Measurements from ENCODE around the gene IL17REL. TPM values are rescaled to one million over a fixed set of nuclear protein-coding genes. Genes with fewer than 3 reads are reported as not detected.

The IL17REL gene
- total RNA-seq, 4 donors from 2014 or later, result not detected

DNA sequence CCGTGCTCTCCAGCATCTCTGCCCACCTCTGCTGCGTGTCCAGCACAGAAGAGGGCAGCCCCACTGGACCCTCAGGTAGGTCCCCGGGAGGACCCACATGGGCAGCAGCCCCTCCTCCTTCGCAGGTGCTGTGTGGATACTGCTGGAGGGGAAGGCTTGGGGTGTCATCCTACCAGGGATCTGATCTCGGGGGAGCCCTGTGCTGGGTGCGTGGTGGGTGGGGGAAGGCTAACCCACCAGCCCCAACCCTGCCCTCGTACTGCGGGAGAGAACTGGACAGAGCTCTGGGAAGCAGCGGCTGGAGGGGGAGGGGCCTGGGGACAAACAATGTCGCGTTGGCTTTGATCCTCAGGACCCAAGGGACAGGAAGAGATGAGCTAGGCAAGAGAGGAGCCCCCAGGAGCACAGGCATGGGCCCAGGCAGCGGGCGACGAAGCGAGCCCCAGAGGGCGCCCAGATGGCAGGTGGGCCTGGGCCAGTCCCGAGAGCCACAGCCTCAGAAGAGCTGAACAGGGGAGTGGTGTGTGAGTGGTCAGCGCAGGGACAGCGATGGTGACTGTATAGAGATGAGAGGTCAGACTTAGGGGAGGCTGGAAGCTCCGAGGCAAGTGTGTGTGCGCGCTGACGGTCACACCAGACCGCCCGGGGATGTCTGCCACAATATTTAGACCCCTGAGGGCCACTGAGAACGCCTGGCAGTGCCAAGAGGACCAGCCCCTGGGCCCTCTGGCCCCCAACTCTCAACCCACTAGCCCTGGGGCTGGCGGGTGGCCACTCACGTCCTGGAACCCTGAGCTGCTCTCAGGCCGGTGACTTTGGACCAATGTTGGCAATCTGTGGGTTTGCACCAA lies 53.4 kb downstream of the IL17REL start:
- TF ChIP-seq, protein P1, sequence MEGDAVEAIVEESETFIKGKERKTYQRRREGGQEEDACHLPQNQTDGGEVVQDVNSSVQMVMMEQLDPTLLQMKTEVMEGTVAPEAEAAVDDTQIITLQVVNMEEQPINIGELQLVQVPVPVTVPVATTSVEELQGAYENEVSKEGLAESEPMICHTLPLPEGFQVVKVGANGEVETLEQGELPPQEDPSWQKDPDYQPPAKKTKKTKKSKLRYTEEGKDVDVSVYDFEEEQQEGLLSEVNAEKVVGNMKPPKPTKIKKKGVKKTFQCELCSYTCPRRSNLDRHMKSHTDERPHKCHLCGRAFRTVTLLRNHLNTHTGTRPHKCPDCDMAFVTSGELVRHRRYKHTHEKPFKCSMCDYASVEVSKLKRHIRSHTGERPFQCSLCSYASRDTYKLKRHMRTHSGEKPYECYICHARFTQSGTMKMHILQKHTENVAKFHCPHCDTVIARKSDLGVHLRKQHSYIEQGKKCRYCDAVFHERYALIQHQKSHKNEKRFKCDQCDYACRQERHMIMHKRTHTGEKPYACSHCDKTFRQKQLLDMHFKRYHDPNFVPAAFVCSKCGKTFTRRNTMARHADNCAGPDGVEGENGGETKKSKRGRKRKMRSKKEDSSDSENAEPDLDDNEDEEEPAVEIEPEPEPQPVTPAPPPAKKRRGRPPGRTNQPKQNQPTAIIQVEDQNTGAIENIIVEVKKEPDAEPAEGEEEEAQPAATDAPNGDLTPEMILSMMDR (IDR thresholded peaks at IDR 0.05; ENCODE audit: low read depth), result no peak

DNA sequence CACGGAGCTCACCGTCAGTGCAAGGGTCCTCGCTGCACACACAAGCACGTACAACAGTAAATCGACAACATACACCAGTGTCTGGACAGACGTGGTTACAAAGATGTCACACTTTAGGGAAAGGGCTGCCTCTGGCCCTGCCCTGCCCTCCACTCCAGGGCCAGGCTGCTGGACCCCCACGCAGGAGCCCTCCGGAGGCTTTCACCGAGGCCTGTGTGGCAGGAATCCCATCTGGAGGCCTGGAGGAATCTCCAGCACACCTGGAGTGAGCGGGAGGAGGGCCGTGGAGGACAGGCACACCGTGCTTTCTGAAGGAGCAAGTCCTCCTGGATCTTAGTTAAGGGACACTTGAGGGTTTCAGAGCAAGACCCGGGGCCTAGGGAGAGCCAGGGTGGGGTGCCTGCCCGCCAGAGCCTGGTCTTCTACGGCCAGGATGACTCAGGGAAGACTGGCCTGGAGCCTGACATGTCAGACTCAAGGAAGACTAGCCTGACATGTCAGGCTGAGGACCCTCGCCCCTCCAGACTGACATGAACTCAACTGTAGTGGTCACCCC lies 54.1 kb downstream of the IL17REL start:
- TF ChIP-seq, protein P1 (IDR thresholded peaks at IDR 0.05; ENCODE audit: low read depth), result no peak

DNA sequence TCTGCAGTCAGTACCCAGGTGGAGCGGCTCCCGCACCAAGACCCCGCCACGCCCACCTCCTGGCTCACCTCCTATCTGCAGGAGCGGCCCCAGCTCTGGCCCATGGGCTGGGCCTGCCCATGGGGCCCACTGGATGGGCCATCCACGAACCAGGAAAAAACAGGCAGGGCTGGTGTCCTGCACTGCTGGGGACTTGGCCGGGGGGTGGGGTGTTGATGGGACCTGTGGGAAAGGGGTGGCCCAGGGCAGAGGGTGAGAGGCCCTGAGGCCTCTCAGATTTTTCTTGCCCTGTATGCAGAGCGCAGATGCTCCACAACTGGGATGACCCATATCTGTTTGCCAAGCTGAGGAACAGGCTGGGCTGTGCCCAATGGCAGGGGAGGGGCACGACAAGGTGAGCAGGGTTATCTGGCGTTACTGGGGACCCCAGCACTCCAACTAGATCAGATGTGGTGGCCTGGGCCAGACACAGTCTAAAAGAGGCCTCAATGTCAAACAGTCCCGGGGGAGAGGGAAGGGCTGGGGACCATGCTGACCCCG lies 54.7 kb downstream of the IL17REL start:
- TF ChIP-seq, protein P1 (IDR thresholded peaks at IDR 0.05; ENCODE audit: low read depth), result no peak

DNA sequence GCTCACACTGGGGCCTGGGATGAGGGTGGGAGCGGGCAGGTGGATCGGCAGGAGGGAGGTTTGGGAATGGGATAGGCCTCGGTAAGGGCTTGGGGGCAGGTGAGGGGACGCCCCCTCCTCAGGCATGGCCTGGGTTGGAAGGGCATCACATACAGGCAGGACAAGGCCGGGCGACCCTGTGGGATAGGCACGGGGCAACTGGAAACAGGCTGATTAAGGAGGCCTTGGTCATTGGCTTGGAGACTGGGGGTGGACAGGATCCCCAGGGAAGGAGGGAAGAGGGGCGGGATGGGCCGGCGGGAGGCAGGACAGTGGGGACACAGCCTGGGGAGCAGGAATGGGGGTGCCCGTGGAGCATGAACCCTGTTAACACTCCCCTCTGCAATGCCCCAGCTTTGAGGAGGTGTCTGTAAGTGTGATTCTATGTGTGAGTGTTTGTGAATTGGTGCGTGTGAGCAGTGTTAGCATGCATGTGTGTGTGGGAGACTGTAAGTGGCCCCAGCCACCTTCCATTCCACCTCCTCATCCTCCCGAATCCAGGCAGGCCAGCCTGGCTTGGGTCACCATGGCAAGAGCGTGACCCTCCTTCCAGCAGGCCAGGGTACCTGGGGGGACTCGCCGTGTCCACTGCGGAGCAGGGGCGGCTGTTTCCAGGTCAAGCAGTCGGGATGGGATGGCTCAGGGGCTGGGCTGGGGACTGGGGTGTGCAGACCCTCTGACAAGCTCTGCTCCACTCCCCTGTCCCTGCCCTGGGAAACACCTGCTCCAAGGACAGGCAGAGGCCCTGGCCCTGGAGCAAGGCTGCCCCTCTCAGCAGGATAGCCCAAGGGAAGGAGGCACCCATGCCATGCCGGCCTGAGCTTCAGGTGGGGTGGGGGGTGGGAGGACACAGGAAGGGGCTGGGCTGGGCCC lies 55.4 kb downstream of the IL17REL start:
- TF ChIP-seq, protein P1 (IDR thresholded peaks at IDR 0.05; ENCODE audit: low read depth), result no peak

DNA sequence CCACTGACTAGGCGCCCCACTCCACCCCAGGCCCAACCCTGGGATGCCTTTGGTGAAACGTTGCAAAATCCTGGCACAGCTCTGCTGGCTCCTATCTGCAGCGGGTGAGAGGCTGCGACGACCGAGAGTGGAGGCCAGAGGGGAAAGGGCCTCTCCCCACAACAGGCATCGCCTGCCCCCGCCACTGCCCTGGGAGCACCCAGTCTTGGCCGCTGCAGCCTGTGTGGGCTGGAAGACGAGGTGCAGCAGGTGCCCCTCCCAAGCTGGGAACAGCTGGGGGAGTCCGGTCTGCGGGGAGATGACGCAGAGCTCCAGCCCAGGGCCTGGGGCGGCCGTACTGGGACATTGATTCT lies 56.2 kb downstream of the IL17REL start:
- TF ChIP-seq, protein P1 (IDR thresholded peaks at IDR 0.05; ENCODE audit: low read depth), result no peak

DNA sequence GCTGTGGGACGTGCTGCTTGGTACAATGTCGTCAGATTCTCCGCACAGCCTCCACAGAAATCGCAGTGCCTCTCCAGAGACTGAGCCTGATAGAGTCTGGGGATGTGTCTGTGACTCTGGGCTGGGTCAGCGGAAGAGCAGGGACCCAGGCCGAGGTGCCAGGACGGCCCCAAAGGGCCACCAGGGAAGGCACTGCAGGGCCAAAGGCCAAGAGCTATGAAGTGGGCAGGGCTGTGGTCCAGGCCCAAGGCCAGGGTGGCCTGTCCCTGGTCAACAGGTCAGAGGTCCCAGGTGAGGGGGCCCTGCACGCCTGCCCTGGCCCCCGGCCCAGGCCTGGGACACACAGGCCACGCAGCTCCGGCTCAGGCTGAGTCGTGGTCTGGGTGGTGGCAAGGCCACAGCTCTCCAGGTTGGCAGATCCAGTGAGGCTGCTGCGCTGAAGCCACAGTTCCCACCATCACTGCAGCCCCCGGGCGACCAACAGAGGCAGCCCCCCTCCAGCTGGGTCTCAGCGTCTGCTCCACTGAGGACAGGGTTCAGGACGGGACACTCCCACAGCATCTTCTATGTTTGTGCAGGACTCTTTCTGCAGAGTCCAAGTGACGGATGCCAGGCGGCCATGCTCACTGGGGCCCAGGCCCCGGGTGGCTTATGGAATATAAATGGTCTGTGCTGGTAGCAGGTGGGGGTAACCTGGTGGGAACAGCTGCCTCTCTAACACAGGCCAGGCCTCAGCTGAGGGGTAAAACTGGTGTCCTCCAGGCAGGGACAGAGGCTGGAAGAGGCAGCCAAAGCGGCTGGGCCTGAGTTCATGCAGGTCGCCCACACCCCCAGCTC lies 56.8 kb downstream of the IL17REL start:
- TF ChIP-seq, protein P1 (IDR thresholded peaks at IDR 0.05; ENCODE audit: low read depth), result no peak
